Smooth muscle cell of the brain vasculature (primary cell): ENCODE results near the gene HAUS7.
"Not testable (repeated sequence)": the region's sequence is repeated elsewhere in the genome, so short reads cannot be mapped to it uniquely, and the experiment has no call there.

Experiments
- DNase-seq: peaks from one replicate; pipeline ENCODE4 v3.0.0-alpha.2; 2012; ENCODE audit warnings: low read depth, low spot score

The HAUS7 gene

GRCh38 chrX:153410373-153410772, 60.0 kb downstream of the HAUS7 start:
- DNase-seq = no peak

DNA sequence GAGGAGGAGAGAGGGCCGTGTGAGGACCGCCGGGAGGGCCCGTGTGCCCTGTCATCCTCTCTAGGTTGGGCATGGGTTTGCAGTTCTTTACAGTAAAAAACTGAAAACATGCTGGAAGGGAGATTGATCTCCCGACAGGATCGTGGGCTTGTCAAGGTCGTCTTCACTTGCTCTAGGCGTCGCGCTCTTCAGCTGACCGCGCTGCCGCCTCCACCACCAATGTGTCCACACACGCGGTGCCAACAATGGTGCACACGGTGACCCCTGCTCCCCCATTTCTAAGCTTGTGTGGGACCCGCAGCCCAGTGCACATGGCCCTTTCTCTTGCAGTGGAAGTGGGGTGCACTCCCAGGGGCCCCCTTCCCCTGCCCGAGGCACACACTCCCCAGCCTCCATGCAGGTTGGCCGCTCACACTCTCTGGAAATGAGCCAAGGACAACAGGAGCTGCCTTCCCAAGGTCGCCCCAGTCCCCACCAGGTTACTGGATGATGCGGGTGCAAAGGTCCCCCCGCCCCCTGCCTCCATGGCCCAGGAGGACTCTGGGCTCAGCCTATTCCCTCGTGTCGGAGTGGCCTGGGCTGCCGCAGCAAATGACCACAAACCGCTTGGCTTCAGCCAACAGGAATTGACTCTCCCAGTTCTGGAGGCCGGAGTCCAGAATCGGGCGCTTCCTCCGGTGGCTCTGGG, 60.8 kb downstream of the HAUS7 start:
- no peak for DNase-seq

GRCh38 chrX:153408871-153409351, 61.5 kb downstream of the HAUS7 start:
- DNase-seq = no peak

GRCh38 chrX:153408221-153408721, 62.1 kb downstream of the HAUS7 start:
- no peak for DNase-seq

DNA sequence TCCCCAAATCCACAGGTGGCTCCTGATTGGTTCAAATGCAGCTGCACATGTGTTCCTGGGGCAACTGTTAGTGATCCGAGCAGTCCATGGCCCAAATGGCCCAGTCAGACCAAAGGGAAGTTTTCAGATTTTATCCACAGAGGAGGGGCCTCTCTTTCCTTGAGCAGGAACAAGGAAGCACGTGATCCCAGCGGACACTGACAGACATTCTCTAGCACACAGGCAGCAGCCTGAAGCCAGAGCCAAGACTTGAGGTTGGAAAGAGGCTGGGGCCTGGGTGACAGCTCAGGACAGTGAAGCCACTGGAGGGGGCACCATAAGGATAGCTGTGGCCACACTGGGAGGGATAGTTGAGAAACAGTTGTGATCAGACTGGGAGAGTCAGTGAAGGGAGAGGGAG, 62.6 kb downstream of the HAUS7 start:
- no peak for DNase-seq

DNA sequence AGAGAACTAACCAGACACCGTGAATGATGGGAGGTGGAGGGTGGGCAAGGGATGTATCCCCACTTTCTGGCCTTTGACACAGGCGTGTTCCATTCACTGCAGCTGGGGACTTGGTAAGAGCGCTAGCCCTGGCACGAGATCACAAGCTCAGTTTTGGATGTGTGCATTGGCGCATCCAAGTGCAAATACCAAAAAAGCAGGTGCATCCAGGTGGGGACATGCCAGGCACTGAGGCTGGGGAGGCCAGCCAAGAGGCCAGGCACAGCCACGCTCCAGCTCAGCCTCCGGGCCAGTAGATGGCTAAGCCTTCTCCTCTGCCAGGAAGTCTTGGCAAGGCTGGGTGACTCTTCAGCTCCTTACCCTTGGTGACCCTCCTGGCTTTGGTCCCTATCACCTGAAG, 63.5 kb downstream of the HAUS7 start:
- no peak for DNase-seq

DNA sequence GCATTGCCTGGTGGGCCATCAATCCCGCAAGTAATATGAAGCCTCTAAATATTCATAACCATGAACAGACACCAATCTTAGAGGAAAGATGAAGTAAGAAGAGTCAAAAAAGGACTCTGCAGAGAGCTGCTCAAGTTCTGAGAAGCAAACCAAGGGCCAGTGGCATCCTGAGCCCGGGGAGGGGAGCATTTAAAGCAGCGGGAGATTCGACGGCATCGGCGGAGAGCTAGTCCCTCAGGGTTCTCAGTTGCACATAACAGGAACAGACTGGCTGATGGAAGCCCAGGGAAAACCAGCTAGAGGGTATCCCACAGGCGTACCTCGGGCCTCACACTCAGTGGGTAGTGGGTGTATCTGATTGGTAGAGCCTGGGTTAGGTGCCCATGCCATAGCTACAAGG, 64.4 kb downstream of the HAUS7 start:
- DNase-seq = no peak

GRCh38 chrX:153405426-153405825, 65.0 kb downstream of the HAUS7 start:
- no peak for DNase-seq

- DNase-seq = not testable (repeated sequence)
Measured at GRCh38 chrX:153404333-153404732, 66.0 kb downstream of the HAUS7 start.

DNA sequence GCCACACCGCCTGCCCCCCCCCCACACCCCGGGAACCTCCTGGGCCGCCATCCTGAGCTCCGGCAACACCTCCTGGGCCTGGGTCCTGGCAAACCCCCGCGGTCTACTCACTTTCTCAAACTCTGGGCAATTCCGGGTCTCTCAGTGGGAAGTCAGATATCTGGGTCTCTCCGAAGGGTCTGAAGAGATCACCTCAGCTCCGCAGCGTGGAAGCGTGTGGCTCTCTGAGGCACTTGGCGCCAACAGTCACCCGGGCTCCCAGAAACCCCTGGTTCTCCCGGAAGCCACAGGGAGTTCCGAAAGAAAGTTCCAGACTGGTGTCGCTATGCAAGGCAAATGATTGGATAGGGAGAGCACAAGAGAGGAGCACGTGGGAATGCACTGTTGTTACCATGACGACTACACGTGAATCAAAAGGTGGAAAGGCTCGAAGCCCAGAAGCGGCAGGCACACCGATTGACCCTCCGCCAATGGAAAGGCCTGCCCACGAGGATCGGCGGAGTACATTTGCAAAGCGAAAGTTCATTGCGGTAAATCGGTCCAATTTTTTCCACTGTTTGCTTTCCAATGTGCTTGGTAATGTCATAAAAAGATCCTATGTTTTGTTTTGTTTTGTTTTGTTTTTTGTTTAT, 69.1 kb downstream of the HAUS7 start, which contains the start of gene PNMA6E:
Gene PNMA6E, minus strand, starts transcription at position 218 of the 632 bp plus-strand sequence. CDS start 2,501 bp downstream, outside the sequence.
- no peak for DNase-seq

GRCh38 chrX:153400146-153401132, 69.9 kb downstream of the HAUS7 start:
- no peak for DNase-seq

GRCh38 chrX:153398275-153398960, 72.0 kb downstream of the HAUS7 start:
- DNase-seq = no peak
